Loucy (cell line): ENCODE data around the gene DCST1.

Source experiments
- H2AFZ ChIP-seq: fragments of 200-600 bp; sonication (generic); 2 replicates; pipeline ENCODE4 v1.6.0; 2016; ENCODE audit warnings: antibody characterized with exemption, mild to moderate bottlenecking, low read length, moderate library complexity
- H3F3A ChIP-seq: fragments of 200-600 bp; 2 replicates; pipeline ENCODE4 v1.6.0; 2016; ENCODE audit warnings: antibody characterized with exemption, low read depth, mild to moderate bottlenecking
- H3K27me3 ChIP-seq: fragments of 200-600 bp; sonication (generic); 2 replicates; pipeline ENCODE4 v1.6.1; 2014; ENCODE audit warnings: low read length, mild to moderate bottlenecking; ENCODE audit not compliant: insufficient read depth, poor library complexity, severe bottlenecking
- H3K36me3 ChIP-seq: fragments of 200-600 bp; sonication (generic); 2 replicates; pipeline ENCODE4 v1.6.1; 2016; ENCODE audit warnings: low read length; ENCODE audit not compliant: insufficient read depth
- H3K4me1 ChIP-seq: fragments of 200-600 bp; sonication (generic); 2 replicates; pipeline ENCODE4 v1.5.1; 2014; ENCODE audit warnings: low read length, mild to moderate bottlenecking; ENCODE audit not compliant: insufficient read depth, poor library complexity, severe bottlenecking
- H3K4me2 ChIP-seq: fragments of 200-600 bp; sonication (generic); 2 replicates; pipeline ENCODE4 v1.6.0; 2014; ENCODE audit warnings: antibody characterized with exemption, low read length, low read depth, mild to moderate bottlenecking; ENCODE audit not compliant: poor library complexity, severe bottlenecking
- H3K4me3 ChIP-seq: fragments of 200-600 bp; sonication (generic); 2 replicates; pipeline ENCODE4 v1.5.1; 2014; ENCODE audit warnings: low read length, mild to moderate bottlenecking, mixed read lengths; ENCODE audit not compliant: poor library complexity, severe bottlenecking
- H3K79me2 ChIP-seq: fragments of 200-600 bp; sonication (generic); 2 replicates; pipeline ENCODE4 v1.6.1; 2014; ENCODE audit warnings: low read length; ENCODE audit not compliant: insufficient read depth
- H3K9ac ChIP-seq: fragments of 200-600 bp; sonication (generic); 2 replicates; pipeline ENCODE4 v1.6.0; 2014; ENCODE audit warnings: mild to moderate bottlenecking, low read depth, low read length, moderate library complexity; ENCODE audit not compliant: poor library complexity, severe bottlenecking
- H3K9me2 ChIP-seq: fragments of 200-600 bp; sonication (generic); replicated peaks from 2 replicates; pipeline ENCODE4 v1.6.1; 2016; ENCODE audit warnings: low read depth, low read length, mixed read lengths
- H3K9me3 ChIP-seq: fragments of 200-600 bp; sonication (generic); 2 replicates; pipeline ENCODE4 v1.6.1; 2014; ENCODE audit warnings: mild to moderate bottlenecking, antibody characterized with exemption, low read length, low read depth; ENCODE audit not compliant: insufficient read depth
- H4K20me1 ChIP-seq: fragments of 200-600 bp; sonication (generic); 2 replicates; pipeline ENCODE4 v1.6.0; 2014; ENCODE audit warnings: antibody characterized with exemption, low read length, mild to moderate bottlenecking; ENCODE audit not compliant: insufficient read depth, poor library complexity, severe bottlenecking
- CTCF ChIP-seq: fragments of 200-600 bp; sonication (generic); conservative IDR thresholded peaks from 2 replicates; pipeline ENCODE4 v1.5.1; 2014; ENCODE audit warnings: mild to moderate bottlenecking, antibody characterized with exemption, low read length
- EZH2phosphoT487 ChIP-seq: fragments of 200-600 bp; IDR thresholded peaks from 2 replicates; pipeline ENCODE4 v1.6.1; 2018; ENCODE audit warnings: antibody characterized with exemption, mild to moderate bottlenecking, moderate library complexity, borderline replicate concordance

DCST1 gene

GRCh38 chr1:155092131-155092530 lies 58.5 kb downstream of the DCST1 start:
- H3K36me3 ChIP-seq = no peaks in the 10 kb centered on the region
- H3K4me3 ChIP-seq = no peak overlapping the region
- H3K4me1 ChIP-seq = peaks cover 5% of the 10 kb centered on the region
- no peaks in the 10 kb centered on the region for H3K79me2 ChIP-seq
- H4K20me1 ChIP-seq = no peaks in the 10 kb centered on the region
- no peak overlapping the region for H3K4me2 ChIP-seq
- no peaks in the 10 kb centered on the region for H3K9me2 ChIP-seq
- TF ChIP-seq EZH2phosphoT487 = no peak
- TF ChIP-seq CTCF = no peak
- H3F3A ChIP-seq = 0 out of 2 replicates have a peak, but pooled peaks cover 2% of the 10 kb centered on the region
- no peak overlapping the region for H2AFZ ChIP-seq
- no peaks in the 10 kb centered on the region for H3K27me3 ChIP-seq
- H3K9ac ChIP-seq = no peak overlapping the region
- H3K9me3 ChIP-seq = no peaks in the 10 kb centered on the region

- no peaks in the 10 kb centered on the region for H4K20me1 ChIP-seq
- no peaks in the 10 kb centered on the region for H3K9me2 ChIP-seq
- H3K4me2 ChIP-seq = no peak overlapping the region
- no peaks in the 10 kb centered on the region for H3K79me2 ChIP-seq
- no peaks in the 10 kb centered on the region for H3K36me3 ChIP-seq
- 0 out of 2 replicates have a peak, but pooled peaks cover 2% of the 10 kb centered on the region for H3F3A ChIP-seq
- H3K4me3 ChIP-seq = no peak overlapping the region
- H3K4me1 ChIP-seq = peaks cover 4% of the 10 kb centered on the region
- H3K9me3 ChIP-seq = no peaks in the 10 kb centered on the region
- TF ChIP-seq CTCF (no peak), EZH2phosphoT487 (no peak)
- H3K27me3 ChIP-seq = no peaks in the 10 kb centered on the region
- no peak overlapping the region for H3K9ac ChIP-seq
- no peak overlapping the region for H2AFZ ChIP-seq
These were observed 59.0 kb downstream of the DCST1 start for GRCh38 chr1:155092641-155093040.

- Histone ChIP-seq H3K36me3 (no peaks in the 10 kb centered on the region), H4K20me1 (no peaks in the 10 kb centered on the region), H3K9me2 (no peaks in the 10 kb centered on the region), H3F3A (no peaks in the 10 kb centered on the region), H3K9ac (no peak overlapping the region), H3K4me2 (no peak overlapping the region), H2AFZ (peak overlapping the region; percentile 18; the same call in 1 of the 2 replicates), H3K79me2 (no peaks in the 10 kb centered on the region), H3K4me1 (peaks cover 4% of the 10 kb centered on the region), H3K27me3 (no peaks in the 10 kb centered on the region), H3K9me3 (no peaks in the 10 kb centered on the region), H3K4me3 (no peak overlapping the region)
- no peak for TF ChIP-seq EZH2phosphoT487
- TF ChIP-seq CTCF = peak; percentile 54
These were observed 60.4 kb downstream of the DCST1 start for GRCh38 chr1:155093911-155094621.
